ENCODE results near the gene CD72.
"Not testable (repeated sequence)": the region's sequence is repeated elsewhere in the genome, so short reads cannot be mapped to it uniquely, and the experiment has no call there.

CD72 gene

DNA sequence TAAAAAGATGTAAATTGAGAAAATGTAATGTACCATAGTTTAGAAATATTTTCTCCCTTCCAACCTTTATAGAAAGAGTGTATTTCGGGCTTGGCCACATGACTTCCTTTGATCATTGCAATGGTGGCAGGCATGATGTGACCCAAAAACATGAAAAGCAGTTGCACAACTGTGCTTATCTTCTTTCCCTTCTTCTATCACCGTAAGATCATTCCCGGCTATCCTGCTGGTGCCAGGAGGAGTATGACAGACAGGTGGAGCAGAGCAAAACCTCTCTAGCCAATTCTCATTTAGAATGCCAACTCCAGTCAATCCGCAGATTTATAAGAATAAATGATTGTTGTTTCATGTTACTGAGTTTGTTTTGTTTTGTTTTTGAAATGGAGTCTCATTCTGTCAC is 23.7 kb downstream of the CD72 start:
- TF ChIP-seq Cebpa-rat (IDR thresholded peaks at IDR 0.05), result no peak
- H3K36me3 ChIP-seq, result peaks cover 8% of the 10 kb centered on the region; the same call in 1 of the 2 replicates
- H3K27ac ChIP-seq, result no peak overlapping the region
- H4K20me1 ChIP-seq, result no peaks in the 10 kb centered on the region
- H3K9me3 ChIP-seq, result peaks cover 37% of the 10 kb centered on the region
- no peak overlapping the region for H3K4me3 ChIP-seq
- no peak overlapping the region for H3K4me2 ChIP-seq
- H3K9ac ChIP-seq, result no peak overlapping the region
- H3K27me3 ChIP-seq, result no peaks in the 10 kb centered on the region
- peaks cover 10% of the 10 kb centered on the region for H3K4me1 ChIP-seq

DNA sequence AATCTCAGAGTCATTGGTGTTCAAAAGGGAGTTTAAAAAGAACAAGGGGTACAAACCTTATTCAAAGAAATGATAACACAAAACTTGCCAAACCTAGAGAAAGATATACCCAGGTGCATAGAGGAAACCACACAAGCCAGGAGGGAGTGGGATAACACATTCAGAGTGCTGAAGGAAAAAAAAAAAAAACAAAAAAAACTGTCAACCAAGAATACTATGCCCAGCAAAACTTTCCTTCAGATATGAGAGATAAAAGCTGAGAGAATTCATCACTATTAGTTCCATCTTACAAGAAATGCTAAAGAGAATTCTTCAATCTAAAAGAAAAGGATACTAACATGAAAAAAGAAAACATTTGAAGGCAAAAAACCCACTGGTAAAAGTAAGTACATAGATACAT is 24.6 kb downstream of the CD72 start:
- no peak for TF ChIP-seq Cebpa-rat (IDR thresholded peaks at IDR 0.05)
- Histone ChIP-seq H3K27me3 (no peaks in the 10 kb centered on the region), H4K20me1 (no peaks in the 10 kb centered on the region), H3K4me1 (peaks cover 1% of the 10 kb centered on the region; the same call in 1 of the 2 replicates), H3K9ac (no peak overlapping the region), H3K4me3 (no peak overlapping the region), H3K4me2 (no peak overlapping the region), H3K36me3 (peaks cover 8% of the 10 kb centered on the region; the same call in 1 of the 2 replicates), H3K27ac (no peak overlapping the region), H3K9me3 (peaks cover 33% of the 10 kb centered on the region)

DNA sequence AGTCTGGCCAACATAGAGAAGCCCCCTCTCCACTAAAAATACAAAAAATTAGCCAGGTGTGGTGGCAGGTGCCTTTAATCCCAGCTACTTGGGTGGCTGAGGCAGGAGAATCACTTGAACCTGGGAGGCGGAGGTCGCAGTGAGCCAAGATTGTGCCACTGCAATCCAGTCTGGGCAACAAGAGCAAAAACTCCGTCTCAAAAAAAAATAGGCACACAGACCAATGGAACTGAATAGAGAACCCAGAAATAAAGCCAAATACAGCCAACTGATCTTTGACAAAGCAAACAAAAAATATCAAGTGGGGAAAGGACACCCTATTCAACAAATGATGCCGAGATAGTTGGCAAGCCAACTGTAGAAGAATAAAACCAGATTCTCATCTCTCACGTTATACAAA is 29.7 kb downstream of the CD72 start:
- not testable (repeated sequence) for H3K27me3 ChIP-seq, H3K27ac ChIP-seq, H3K36me3 ChIP-seq, H3K4me2 ChIP-seq, H3K9ac ChIP-seq, H3K4me3 ChIP-seq, H3K4me1 ChIP-seq, H4K20me1 ChIP-seq
- peaks cover 37% of the 10 kb centered on the region for H3K9me3 ChIP-seq

DNA sequence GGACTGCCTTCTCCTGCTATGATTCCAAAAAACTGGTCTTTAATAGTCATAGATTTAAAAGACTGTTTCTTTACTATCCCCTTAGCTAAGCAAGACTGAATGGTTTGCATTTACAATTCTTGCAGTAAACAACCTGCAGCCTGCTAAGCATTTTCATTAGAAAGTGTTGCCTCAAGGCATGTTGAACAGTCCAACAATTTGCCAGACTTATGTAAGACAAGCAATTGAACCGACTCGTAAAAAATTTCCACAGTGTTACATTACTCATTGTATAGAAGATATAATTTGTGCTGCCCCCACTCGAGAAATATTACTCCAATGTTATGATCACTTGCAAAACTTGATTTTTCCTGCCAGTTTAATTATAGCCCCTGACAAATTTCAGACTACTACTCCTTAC is 33.5 kb downstream of the CD72 start:
- H3K4me2 ChIP-seq, H3K4me3 ChIP-seq, H3K4me1 ChIP-seq, H3K9ac ChIP-seq, H4K20me1 ChIP-seq, H3K27me3 ChIP-seq, H3K27ac ChIP-seq: not testable (repeated sequence)
- H3K9me3 ChIP-seq, result peaks cover 42% of the 10 kb centered on the region
- H3K36me3 ChIP-seq, result peaks cover 15% of the 10 kb centered on the region; the same call in 1 of the 2 replicates

DNA sequence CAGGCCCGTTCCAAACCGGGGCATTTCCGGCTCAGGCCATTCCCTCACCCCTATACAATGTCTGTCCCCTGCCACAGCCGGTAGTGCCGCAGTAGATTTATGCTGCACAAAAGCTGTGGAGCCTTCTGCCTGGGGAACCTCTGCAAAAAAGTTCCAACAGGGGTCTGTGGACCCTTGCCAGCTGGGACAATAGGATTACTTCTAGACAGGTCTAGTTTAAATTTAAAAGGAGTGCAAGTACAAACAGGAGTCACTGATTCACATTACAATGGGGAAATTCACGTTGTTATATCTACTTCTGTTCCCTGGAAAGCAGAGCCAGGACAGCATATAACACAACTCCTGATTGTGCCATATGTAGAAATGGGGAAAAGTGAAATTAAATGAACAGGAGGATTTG is 34.7 kb downstream of the CD72 start:
- H3K27me3 ChIP-seq, H3K9ac ChIP-seq, H3K27ac ChIP-seq, H3K4me3 ChIP-seq, H4K20me1 ChIP-seq, H3K4me2 ChIP-seq, H3K4me1 ChIP-seq: not testable (repeated sequence)
- H3K9me3 ChIP-seq, result peaks cover 48% of the 10 kb centered on the region
- peaks cover 16% of the 10 kb centered on the region; the same call in 1 of the 2 replicates for H3K36me3 ChIP-seq

DNA sequence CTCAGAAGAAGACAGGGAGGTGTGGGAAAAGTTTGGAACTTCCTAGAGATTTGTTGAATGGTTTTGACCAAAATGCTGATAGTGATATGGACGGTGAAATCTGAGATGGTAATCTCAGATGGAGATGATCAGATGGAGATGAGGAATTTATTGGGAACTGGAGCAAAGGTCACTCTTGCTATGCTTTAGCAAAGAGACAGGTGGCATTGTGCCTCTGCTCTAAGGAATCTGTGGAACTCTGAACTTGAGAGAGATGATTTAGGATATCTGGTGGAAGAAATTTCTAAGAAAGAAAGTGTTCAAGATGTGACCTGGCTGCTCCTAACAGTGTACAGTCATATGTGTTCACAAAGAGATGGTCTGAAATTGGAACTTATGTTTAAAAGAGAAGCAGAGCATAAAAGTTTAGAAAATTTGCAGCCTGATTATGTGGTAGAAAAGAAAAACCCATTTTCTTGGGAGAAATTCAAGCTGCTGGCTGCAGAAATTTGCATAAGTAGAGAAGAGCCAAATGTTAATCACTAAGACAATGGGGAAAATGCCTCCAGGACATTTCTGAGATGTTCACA is 38.5 kb downstream of the CD72 start:
- not testable (repeated sequence) for H3K27ac ChIP-seq, H3K27me3 ChIP-seq, H3K4me3 ChIP-seq, H3K4me1 ChIP-seq, H3K4me2 ChIP-seq, H3K9ac ChIP-seq, H4K20me1 ChIP-seq
- H3K9me3 ChIP-seq, result peaks cover 30% of the 10 kb centered on the region
- peaks cover 16% of the 10 kb centered on the region; the same call in 1 of the 2 replicates for H3K36me3 ChIP-seq

DNA sequence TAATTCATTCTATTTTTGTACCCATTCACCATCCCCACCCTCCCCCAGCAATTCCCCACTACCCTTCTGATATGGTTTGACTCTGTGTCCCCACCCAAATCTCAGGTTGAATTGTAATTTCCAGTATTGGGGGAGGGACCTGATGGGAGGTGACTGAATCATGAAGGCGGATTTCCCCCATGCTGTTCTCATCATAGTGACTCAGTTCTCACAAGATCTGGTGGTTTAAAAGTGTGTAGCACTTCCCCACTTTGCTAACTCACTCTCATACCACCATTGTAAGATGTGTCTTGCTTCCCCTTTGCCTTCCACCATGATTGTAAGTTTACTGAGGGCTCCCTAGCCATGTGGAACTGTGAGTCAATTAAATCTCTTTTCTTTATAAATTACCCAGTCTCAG is 39.1 kb downstream of the CD72 start:
- peaks cover 30% of the 10 kb centered on the region for H3K9me3 ChIP-seq
- H3K27ac ChIP-seq, result no peak overlapping the region
- H3K4me1 ChIP-seq, result no peaks in the 10 kb centered on the region

DNA sequence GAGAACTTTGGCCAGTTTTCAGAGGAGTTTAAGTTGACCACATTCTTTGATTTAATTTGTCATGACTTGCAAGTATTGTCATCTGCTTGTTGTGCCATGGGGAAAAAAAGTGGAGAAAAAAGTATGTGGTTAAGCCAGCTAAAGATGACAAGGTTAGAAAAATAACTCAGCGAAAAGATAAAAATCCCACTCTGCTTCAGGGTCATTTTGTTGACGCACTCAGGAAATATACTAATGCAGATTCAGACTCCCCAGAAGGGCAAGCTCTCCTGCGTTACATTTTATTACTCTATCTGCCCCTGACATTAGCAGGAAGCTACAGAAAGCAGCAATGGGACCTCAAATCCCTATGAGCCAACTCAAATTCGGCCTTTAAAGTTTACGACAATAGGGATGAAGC is 40.7 kb downstream of the CD72 start:
- no peak overlapping the region for H3K4me2 ChIP-seq
- H3K9me3 ChIP-seq, result peaks cover 30% of the 10 kb centered on the region
- no peaks in the 10 kb centered on the region for H3K4me1 ChIP-seq
- no peak overlapping the region for H3K9ac ChIP-seq
- H3K4me3 ChIP-seq, result no peak overlapping the region
- no peaks in the 10 kb centered on the region for H4K20me1 ChIP-seq
- peaks cover 16% of the 10 kb centered on the region; the same call in 1 of the 2 replicates for H3K36me3 ChIP-seq
- no peaks in the 10 kb centered on the region for H3K27me3 ChIP-seq
- no peak for TF ChIP-seq Cebpa-rat (IDR thresholded peaks at IDR 0.05)
- H3K27ac ChIP-seq, result no peak overlapping the region

More for the DNA sequence above, 39.1 kb downstream of the CD72 start:
- Histone ChIP-seq H3K9ac (no peak overlapping the region), H4K20me1 (no peaks in the 10 kb centered on the region), H3K4me3 (no peak overlapping the region), H3K36me3 (peaks cover 16% of the 10 kb centered on the region; the same call in 1 of the 2 replicates), H3K4me2 (no peak overlapping the region), H3K27me3 (no peaks in the 10 kb centered on the region)
- TF ChIP-seq Cebpa-rat (IDR thresholded peaks at IDR 0.05), result no peak

DNA sequence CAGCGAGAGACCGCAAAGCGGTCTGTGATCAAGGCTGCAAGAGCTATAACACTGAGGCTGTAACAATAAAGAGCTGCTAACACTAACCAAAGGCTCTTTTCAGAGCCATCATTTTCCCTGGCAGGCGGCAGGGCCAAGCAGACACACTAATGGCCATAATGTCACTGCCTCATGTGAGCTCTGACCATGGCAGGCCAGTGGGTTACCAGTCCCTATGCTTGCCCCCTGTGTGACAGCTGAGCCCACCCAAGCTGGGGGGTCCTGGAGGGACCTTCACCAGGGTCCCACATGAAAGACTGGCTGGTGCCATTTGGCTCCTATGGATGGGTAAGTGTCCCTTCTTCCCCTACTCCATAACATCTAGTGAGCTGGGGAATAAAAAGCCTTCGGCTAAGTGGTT is 42.7 kb downstream of the CD72 start:
- no peak overlapping the region for H3K4me3 ChIP-seq
- H3K4me1 ChIP-seq, result peaks cover 7% of the 10 kb centered on the region
- no peaks in the 10 kb centered on the region for H4K20me1 ChIP-seq
- peaks cover 9% of the 10 kb centered on the region; the same call in 1 of the 2 replicates for H3K36me3 ChIP-seq
- H3K27ac ChIP-seq, result no peak overlapping the region
- no peak overlapping the region for H3K4me2 ChIP-seq
- no peak overlapping the region for H3K9ac ChIP-seq
- H3K27me3 ChIP-seq, result no peaks in the 10 kb centered on the region
- TF ChIP-seq Cebpa-rat (IDR thresholded peaks at IDR 0.05), result no peak
- H3K9me3 ChIP-seq, result peaks cover 14% of the 10 kb centered on the region

DNA sequence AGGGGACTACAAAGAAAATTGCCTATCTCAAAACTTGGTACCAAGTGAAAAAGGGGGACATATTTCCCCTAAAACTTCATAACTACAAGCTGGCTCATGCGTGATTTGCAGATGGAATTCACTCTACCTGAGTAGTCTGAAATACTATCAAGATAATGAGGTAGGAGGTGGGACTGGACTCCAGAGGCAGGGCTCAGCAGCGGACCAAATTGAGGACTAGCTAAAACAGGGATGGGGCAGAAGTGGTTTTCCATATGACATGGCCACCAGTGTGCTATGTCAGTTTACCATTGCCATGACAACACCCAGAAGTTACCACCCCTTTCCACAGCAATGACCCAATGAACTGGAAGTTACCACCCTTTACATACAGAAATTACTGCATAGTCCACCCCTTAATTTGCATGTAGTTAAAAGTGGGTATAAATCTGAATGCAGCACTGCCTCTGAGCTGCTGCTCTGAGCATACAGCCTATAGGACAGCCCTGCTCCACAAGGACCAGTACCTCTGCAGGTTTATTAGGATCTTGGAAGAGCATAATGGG is 43.6 kb downstream of the CD72 start:
- Histone ChIP-seq H3K27ac (no peak overlapping the region), H3K9ac (no peak overlapping the region), H3K9me3 (peaks cover 6% of the 10 kb centered on the region), H3K4me2 (no peak overlapping the region), H4K20me1 (no peaks in the 10 kb centered on the region), H3K4me3 (no peak overlapping the region), H3K36me3 (peaks cover under 1% of the 10 kb centered on the region; the same call in 1 of the 2 replicates), H3K4me1 (peaks cover 15% of the 10 kb centered on the region), H3K27me3 (no peaks in the 10 kb centered on the region)
- no peak for TF ChIP-seq Cebpa-rat (IDR thresholded peaks at IDR 0.05)

All from BLaER1 (cell line).